ENCODE measurements around the gene CYP4F3.
"Not testable (repeated sequence)": the region's sequence is repeated elsewhere in the genome, so short reads cannot be mapped to it uniquely, and the experiment has no call there.

Gene CYP4F3

GRCh38 chr19:15679089-15679488 lies 38.4 kb downstream of the CYP4F3 start:
- Histone ChIP-seq H4K20me1 (ENCODE audit: insufficient read depth) (no peaks in the 10 kb centered on the region), H3K4me2 (no peak overlapping the region), H3K4me3 (IDR thresholded peaks at IDR 0.05; ENCODE audit: insufficient read depth, low read depth, low read length) (no peak overlapping the region), H3K36me3 (ENCODE audit: insufficient read depth) (no peaks in the 10 kb centered on the region), H3K4me1 (ENCODE audit: low read depth, poor library complexity, severe bottlenecking) (no peaks in the 10 kb centered on the region), H3K9ac (no peak overlapping the region), H3K27me3 (ENCODE audit: insufficient read depth, low read depth) (0 out of 2 replicates have a peak, but pooled peaks cover 3% of the 10 kb centered on the region), H2AFZ (ENCODE audit: low read depth) (no peak overlapping the region), H3K27ac (no peak overlapping the region), H3K79me2 (ENCODE audit: insufficient read depth, low read depth) (no peaks in the 10 kb centered on the region)
- TF ChIP-seq, protein P1, sequence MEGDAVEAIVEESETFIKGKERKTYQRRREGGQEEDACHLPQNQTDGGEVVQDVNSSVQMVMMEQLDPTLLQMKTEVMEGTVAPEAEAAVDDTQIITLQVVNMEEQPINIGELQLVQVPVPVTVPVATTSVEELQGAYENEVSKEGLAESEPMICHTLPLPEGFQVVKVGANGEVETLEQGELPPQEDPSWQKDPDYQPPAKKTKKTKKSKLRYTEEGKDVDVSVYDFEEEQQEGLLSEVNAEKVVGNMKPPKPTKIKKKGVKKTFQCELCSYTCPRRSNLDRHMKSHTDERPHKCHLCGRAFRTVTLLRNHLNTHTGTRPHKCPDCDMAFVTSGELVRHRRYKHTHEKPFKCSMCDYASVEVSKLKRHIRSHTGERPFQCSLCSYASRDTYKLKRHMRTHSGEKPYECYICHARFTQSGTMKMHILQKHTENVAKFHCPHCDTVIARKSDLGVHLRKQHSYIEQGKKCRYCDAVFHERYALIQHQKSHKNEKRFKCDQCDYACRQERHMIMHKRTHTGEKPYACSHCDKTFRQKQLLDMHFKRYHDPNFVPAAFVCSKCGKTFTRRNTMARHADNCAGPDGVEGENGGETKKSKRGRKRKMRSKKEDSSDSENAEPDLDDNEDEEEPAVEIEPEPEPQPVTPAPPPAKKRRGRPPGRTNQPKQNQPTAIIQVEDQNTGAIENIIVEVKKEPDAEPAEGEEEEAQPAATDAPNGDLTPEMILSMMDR (conservative IDR thresholded peaks at IDR 0.05; ENCODE audit: low read depth, low read length): no peak

- H3K4me2 ChIP-seq; H3K27ac ChIP-seq; H2AFZ ChIP-seq (ENCODE audit: low read depth); H3K4me3 ChIP-seq (IDR thresholded peaks at IDR 0.05; ENCODE audit: insufficient read depth, low read depth, low read length); H3K36me3 ChIP-seq (ENCODE audit: insufficient read depth); H3K27me3 ChIP-seq (ENCODE audit: insufficient read depth, low read depth); H3K4me1 ChIP-seq (ENCODE audit: low read depth, poor library complexity, severe bottlenecking); H4K20me1 ChIP-seq (ENCODE audit: insufficient read depth); H3K79me2 ChIP-seq (ENCODE audit: insufficient read depth, low read depth); H3K9ac ChIP-seq: not testable (repeated sequence)
Measured at GRCh38 chr19:15679865-15680264, 39.2 kb downstream of the CYP4F3 start.

DNA sequence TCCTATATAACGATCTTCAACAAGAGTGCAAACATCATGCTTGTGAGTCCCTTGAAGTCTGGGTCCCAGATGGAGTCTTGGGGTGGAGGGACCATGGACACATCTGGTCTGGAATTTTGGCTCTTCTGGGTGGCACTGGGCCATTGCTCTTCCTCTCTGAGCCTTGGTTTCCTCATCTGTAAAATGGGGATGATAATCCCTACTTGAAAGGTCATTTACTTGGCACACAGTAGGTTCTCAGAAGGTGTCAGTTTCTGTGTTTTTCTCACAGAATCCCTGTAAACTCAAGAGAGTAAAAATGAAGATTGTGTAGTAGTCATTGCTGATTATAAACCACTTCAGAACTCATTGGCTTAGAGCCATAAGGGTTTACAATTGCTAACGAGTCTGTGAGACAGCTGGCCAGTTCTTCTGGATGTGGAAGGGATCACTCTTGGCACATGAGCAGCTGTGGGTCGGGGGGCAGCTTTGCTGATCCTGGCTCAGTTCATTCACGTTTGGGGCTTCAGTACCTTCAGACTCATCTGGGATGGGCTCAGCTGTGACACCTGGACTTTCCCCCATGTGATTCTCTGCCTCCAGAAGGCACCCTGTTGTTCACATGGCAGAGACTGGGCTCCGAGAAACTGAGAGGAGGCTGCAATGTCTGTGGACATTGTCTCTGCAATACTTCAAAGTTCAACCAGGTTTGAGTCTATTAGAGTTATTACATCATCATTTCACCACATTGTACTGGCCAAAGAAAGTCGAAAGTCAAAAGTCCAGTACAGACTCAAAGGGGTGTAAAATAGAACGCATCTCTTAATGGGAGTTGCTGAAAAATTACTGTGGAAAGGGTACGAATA lies 40.0 kb downstream of the CYP4F3 start:
- Histone ChIP-seq H3K27me3 (ENCODE audit: insufficient read depth, low read depth) (0 out of 2 replicates have a peak, but pooled peaks cover 3% of the 10 kb centered on the region), H3K79me2 (ENCODE audit: insufficient read depth, low read depth) (no peaks in the 10 kb centered on the region), H3K36me3 (ENCODE audit: insufficient read depth) (no peaks in the 10 kb centered on the region), H4K20me1 (ENCODE audit: insufficient read depth) (no peaks in the 10 kb centered on the region), H3K4me2 (no peak overlapping the region), H3K4me3 (IDR thresholded peaks at IDR 0.05; ENCODE audit: insufficient read depth, low read depth, low read length) (no peak overlapping the region), H2AFZ (ENCODE audit: low read depth) (no peak overlapping the region), H3K4me1 (ENCODE audit: low read depth, poor library complexity, severe bottlenecking) (no peaks in the 10 kb centered on the region), H3K27ac (no peak overlapping the region), H3K9ac (no peak overlapping the region)
- TF ChIP-seq, protein P1 (conservative IDR thresholded peaks at IDR 0.05; ENCODE audit: low read depth, low read length): no peak

- H3K27me3 ChIP-seq (ENCODE audit: insufficient read depth, low read depth): 0 out of 2 replicates have a peak, but pooled peaks cover 3% of the 10 kb centered on the region
- H3K27ac ChIP-seq: no peak overlapping the region
- no peak overlapping the region for H3K4me3 ChIP-seq (IDR thresholded peaks at IDR 0.05; ENCODE audit: insufficient read depth, low read depth, low read length)
- TF ChIP-seq, protein P1 (conservative IDR thresholded peaks at IDR 0.05; ENCODE audit: low read depth, low read length): no peak
- H3K4me1 ChIP-seq (ENCODE audit: low read depth, poor library complexity, severe bottlenecking): no peaks in the 10 kb centered on the region
- H2AFZ ChIP-seq (ENCODE audit: low read depth): no peak overlapping the region
- H4K20me1 ChIP-seq (ENCODE audit: insufficient read depth): no peaks in the 10 kb centered on the region
- H3K9ac ChIP-seq: no peak overlapping the region
- no peak overlapping the region for H3K4me2 ChIP-seq
- no peaks in the 10 kb centered on the region for H3K36me3 ChIP-seq (ENCODE audit: insufficient read depth)
- H3K79me2 ChIP-seq (ENCODE audit: insufficient read depth, low read depth): no peaks in the 10 kb centered on the region
Measured at GRCh38 chr19:15683411-15683810, 42.7 kb downstream of the CYP4F3 start.

DNA sequence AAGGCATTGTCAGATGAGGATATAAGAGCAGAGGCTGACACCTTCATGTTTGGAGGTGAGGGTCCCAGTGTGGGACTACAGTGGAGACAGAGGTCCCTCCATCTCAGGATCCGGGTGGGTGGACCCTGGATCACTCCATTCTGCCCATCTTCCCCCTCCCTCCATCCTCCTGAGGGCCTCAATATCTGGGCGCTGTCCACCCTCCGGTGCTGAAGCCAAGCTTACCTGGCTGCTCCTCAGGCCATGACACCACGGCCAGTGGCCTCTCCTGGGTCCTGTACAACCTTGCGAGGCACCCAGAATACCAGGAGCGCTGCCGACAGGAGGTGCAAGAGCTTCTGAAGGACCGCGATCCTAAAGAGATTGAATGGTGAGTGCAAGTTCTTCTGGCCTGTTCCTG lies 44.1 kb downstream of the CYP4F3 start:
- H3K27me3 ChIP-seq (ENCODE audit: insufficient read depth, low read depth): 0 out of 2 replicates have a peak, but pooled peaks cover 3% of the 10 kb centered on the region
- H3K27ac ChIP-seq: no peak overlapping the region
- H4K20me1 ChIP-seq (ENCODE audit: insufficient read depth): no peaks in the 10 kb centered on the region
- H3K79me2 ChIP-seq (ENCODE audit: insufficient read depth, low read depth): no peaks in the 10 kb centered on the region
- no peak overlapping the region for H2AFZ ChIP-seq (ENCODE audit: low read depth)
- H3K4me3 ChIP-seq (IDR thresholded peaks at IDR 0.05; ENCODE audit: insufficient read depth, low read depth, low read length): no peak overlapping the region
- TF ChIP-seq, protein P1 (conservative IDR thresholded peaks at IDR 0.05; ENCODE audit: low read depth, low read length): no peak
- no peak overlapping the region for H3K4me2 ChIP-seq
- no peak overlapping the region for H3K9ac ChIP-seq
- H3K36me3 ChIP-seq (ENCODE audit: insufficient read depth): no peaks in the 10 kb centered on the region
- H3K4me1 ChIP-seq (ENCODE audit: low read depth, poor library complexity, severe bottlenecking): no peaks in the 10 kb centered on the region

Data from KMS-11 (cell line).